Subcutaneous adipose tissue (tissue), 4 donors: Measurements from ENCODE around the gene ARIH2. TPM values are rescaled to one million over a fixed set of nuclear protein-coding genes. Genes with fewer than 3 reads are reported as not detected.

ENCODE experiments used
- total RNA-seq, 4 donors: library from RNA; depleted of rRNA; stranded (reverse); fragments of >200 nt; gene quantifications; one replicate each; pipeline ENCODE4 v1.1.0, GENCODE V29; 2016
- TF ChIP-seq, protein P1 (sequence below): fragments of 450-650 bp; IDR thresholded peaks from one replicate; pipeline ENCODE4 v1.5.1; 2016; ENCODE audit warnings: low read depth, mild to moderate bottlenecking, control low read depth, antibody characterized with exemption, moderate library complexity

Gene ARIH2
- total RNA-seq, 4 donors from 2014 or later: 63.4 to 110 (median 80.2) TPM

DNA sequence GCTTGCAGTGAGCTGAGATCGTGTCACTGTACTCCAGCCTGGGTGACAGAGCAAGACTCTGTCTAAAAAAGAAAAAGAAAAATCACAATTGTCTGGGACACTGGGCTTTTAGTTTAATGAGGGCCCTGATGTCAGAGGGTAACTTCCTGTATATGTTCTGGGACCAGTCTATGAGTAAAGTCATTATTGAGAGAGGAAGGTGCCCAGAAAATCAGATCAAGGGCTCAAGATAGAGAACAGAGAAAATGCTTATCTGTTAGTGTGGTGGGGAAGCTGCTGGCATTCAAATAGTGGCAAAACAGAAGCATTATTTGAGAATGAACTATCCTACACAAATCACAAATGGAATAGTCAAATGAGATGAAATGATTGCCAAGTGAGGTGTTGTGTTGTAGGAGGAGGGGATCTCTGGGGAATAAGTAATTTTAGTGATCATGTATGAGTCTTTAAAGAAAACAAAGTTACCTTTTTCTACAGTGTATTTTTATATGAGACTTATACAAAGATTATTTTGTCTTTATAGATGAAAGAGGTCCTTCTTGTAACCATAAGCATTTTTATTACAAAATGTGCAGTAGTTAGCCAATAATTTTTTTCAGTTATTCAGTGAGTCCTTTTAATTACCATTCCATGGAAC is 13.4 kb downstream of the ARIH2 start:
- TF ChIP-seq, protein P1, sequence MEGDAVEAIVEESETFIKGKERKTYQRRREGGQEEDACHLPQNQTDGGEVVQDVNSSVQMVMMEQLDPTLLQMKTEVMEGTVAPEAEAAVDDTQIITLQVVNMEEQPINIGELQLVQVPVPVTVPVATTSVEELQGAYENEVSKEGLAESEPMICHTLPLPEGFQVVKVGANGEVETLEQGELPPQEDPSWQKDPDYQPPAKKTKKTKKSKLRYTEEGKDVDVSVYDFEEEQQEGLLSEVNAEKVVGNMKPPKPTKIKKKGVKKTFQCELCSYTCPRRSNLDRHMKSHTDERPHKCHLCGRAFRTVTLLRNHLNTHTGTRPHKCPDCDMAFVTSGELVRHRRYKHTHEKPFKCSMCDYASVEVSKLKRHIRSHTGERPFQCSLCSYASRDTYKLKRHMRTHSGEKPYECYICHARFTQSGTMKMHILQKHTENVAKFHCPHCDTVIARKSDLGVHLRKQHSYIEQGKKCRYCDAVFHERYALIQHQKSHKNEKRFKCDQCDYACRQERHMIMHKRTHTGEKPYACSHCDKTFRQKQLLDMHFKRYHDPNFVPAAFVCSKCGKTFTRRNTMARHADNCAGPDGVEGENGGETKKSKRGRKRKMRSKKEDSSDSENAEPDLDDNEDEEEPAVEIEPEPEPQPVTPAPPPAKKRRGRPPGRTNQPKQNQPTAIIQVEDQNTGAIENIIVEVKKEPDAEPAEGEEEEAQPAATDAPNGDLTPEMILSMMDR: no peak

DNA sequence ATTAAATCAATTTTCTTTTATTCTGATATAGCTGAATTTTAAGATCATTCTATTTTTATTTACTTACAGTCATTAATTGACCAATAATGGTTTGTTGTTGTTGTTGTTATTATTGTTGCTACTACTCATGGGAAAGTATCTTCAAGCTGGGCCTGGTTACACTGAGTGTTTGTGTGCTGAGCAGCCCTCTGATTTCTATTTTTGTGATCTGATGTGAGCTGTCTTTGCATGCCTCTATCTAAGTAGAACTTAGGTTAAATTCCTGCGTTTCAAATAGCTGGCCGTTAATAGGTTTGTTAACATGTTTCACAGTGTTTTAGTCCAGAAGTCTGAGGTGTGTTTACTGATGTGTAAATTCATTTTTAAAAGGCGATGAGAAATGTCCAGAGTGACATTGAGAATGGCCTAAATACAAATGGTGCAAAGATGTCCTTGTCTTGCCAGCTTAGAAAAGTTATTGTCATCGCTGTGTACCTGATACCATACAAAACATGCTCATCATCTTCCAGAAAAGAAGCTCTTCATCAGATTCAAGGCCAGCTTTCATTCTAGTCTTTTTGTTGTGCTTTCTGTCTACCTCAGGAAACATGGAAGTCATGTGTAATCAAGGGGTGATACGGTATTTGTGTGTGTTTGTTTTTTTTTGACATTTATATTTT is 15.8 kb downstream of the ARIH2 start:
- TF ChIP-seq, protein P1: no peak

DNA sequence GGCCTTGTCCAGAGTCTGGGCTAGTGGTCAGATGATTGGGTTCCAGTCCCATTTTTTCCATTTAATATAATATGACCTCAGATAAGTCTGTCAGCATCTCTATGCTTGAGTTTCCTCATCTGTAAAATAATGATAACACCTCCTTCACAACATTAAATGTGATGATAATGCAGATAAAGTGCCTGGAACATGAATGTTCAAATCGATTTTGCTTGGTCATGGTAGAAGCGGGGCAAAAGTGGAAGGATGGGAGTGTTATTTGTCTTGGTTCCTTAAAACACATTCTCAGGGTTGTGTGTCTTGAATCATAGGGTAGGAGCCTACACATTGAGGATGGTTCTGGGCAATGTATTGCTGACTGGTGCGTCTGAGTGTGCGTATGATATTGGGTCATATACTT is 16.9 kb downstream of the ARIH2 start:
- TF ChIP-seq, protein P1: no peak

DNA sequence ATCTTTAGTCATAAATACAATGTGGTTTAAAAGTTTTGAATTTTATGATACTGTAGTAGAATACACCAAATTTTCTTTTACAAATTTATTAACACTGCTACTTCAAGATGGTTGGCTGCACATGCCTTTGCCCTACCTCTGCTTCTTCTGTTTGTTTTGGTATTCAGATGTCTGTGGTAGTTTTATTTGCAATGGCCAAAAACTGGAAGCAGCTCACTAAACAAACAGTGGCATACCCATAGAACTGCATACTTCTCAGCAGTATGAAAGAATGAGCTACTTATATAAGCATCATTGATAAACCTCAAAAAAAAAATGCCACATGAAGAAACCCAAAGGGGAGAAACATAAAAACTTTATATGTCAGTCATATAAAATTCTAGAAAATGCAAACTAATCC is 19.5 kb downstream of the ARIH2 start:
- TF ChIP-seq, protein P1: no peak

DNA sequence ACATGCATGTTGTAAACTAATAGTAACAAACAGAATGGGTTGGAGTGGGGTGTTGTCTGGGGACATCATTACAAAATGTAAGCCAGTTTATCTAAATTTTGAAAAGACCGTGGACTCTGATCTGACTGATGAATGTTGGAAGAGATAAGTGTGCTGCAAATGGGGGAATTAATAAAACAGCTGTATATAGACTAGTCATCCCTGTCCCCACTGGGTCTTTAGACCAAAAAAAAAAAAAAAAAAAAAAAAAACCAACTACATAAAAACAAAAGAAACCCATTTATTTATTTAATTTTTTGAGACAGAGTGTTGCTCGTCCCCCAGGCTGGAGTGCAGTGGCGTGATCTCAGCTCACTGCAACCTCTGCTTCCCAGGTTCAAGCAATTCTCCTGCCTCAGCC is 20.0 kb downstream of the ARIH2 start:
- TF ChIP-seq, protein P1: no peak

DNA sequence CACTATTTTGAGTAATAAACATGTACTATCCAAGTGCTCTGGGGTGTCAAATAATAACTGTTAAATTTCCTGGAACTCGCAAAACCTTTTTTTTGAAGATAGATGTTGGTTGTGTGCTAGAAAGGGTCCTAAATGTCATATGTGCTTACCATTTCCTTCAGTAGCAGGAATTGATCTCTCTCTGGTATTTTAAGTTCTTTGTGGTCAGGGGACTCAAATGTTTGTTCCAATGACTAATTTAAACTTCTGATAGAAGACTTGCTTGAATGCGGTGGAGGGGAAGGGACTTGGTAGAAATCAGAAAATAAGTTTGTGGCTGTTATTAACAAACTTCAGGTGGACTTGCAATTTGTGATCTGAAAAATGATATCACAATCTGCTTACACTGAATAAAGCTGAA is 26.8 kb downstream of the ARIH2 start:
- TF ChIP-seq, protein P1: no peak

DNA sequence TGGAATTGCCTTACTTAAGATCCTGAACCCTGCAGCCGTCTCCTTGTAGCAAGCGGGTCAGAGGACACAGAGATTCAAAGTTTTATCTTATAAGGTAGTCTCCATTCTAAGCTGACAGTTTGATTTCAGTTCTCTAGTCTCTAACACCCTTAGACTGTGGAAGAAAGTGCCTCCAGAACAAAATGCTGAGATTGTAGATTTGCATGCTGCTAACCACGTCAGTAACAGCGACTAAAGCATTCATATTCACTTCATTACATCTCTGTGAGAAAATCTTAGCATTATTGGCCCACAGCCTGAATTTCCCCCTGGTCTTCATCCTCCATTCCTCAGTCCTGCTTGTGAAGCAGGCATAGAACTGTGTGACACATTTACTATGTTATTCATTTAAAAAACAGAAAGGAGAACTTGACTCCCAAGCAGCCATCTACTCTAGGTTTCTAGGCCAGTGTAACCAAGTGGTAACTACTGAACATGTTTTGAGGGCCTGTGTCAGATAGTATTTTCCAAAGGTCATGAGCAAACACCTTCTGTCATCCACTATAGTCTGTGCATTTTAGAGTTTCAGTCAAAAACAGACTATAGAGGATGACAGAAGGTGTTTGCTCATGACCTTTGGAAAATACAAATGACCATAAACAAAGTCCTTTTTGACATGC is 27.4 kb downstream of the ARIH2 start:
- TF ChIP-seq, protein P1: no peak
